Colonic mucosa (tissue), 2 donors: ENCODE measurements around the gene APCDD1L. TPM values are rescaled to one million over a fixed set of nuclear protein-coding genes. Genes with fewer than 3 reads are reported as not detected.

Experiments
- total RNA-seq, 2 donors: library from RNA; stranded (reverse); fragmentation: NEBNext Ultra II Directional in 1 of 2; extraction: Animal tissue kit (Norgen Biotek cat#: 25700) in 1 of 2; gene quantifications; one replicate each; pipeline ENCODE4 v1.2.1, GENCODE V29; 2021
- donor health status: DM: no; HTN: no; CAD: no.
- donor health status: DM: no; HTN: no; CAD: no.

Gene APCDD1L
- total RNA-seq, 2 donors from 2014 or later: 0.32 to 1.0 TPM

Other genes with a start within 250 kb of the APCDD1L start
- gene RAB22A, start 205.7 kb downstream of the APCDD1L start, total RNA-seq: 10 to 100 TPM; 17.5 to 22.0 TPM
- gene VAPB, start 126.2 kb downstream of the APCDD1L start, total RNA-seq: 10 to 100 TPM; 57.4 to 63.5 TPM
- 10 to 100 TPM; 36.3 to 38.3 TPM for gene STX16, start 135.9 kb upstream of the APCDD1L start, total RNA-seq
- 10 to 100 TPM; 14.7 to 20.6 TPM for gene NPEPL1, start 177.4 kb upstream of the APCDD1L start, total RNA-seq